HCT116 (cell line): Measurements from ENCODE around the gene GALNT17. TPM values are rescaled to one million over a fixed set of nuclear protein-coding genes. Genes with fewer than 3 reads are reported as not detected.

ENCODE experiments used
- ATAC-seq: fragments of 200-7000 bp; cut with Tn5 transposase; 2 replicates; pipeline ENCODE4 v1.9.1; 2020; ENCODE audit warnings: mild to moderate bottlenecking, moderate library complexity
- BruUV-seq: library from RNA; stranded (reverse); fragments of 400-500 nt; replicated peaks from 2 replicates; lab custom pipeline; 2021; lab: Mats Ljungman, UMichigan
- CTCF ChIA-PET: fragments of 300-600 bp; sonication (Branson Sonifier 250); formaldehyde crosslinking; loops from one replicate; lab custom pipeline; 2021; ENCODE audit warnings: antibody characterized with exemption; lab: Charles Lee
- POLR2A ChIA-PET: fragments of 300-600, 350-600 bp; sonication (Branson Sonifier 250); formaldehyde crosslinking; loops from one replicate; lab custom pipeline; 2021; ENCODE audit warnings: antibody characterized with exemption; lab: Charles Lee
- RAD21 ChIA-PET, 2 experiments: fragments of 300-600 bp; sonication (Branson Sonifier 250); formaldehyde crosslinking; loops; one replicate each; lab custom pipeline; 2023; ENCODE audit warnings: low total read pairs in 2 of 2; ENCODE audit not compliant: uncharacterized antibody in 2 of 2, unreplicated experiment in 2 of 2, low non-redundant PET in 1 of 2; lab: Charles Lee
- DNase-seq: peaks from one replicate; pipeline ENCODE4 v3.0.0-alpha.2; 2010; ENCODE audit warnings: low read depth, low spot score
- H2AFZ ChIP-seq: fragments of 200-600 bp; shearing (Covaris generic), sonication (generic); 2 replicates; pipeline ENCODE4 v1.6.1; 2017; ENCODE audit warnings: low read depth, mixed run types, mixed read lengths, antibody characterized with exemption, low read length; ENCODE audit not compliant: poor library complexity, severe bottlenecking
- H3K27ac ChIP-seq: 2 replicates; pipeline ENCODE4 v1.5.1; 2012; ENCODE audit warnings: low read depth, low read length
- H3K27me3 ChIP-seq: fragments of 200-600 bp; sonication (generic); 2 replicates; pipeline ENCODE4 v1.6.1; 2016; ENCODE audit warnings: mixed run types, low read length, mixed read lengths; ENCODE audit not compliant: insufficient read depth
- H3K36me3 ChIP-seq, 2 experiments: fragments of 200-500 bp in 1 of 2; fragments of 200-600 bp in 1 of 2; sonication (Bioruptor generic) in 1 of 2; sonication (generic) in 1 of 2; 2 replicates each; pipeline versions ENCODE4 v1.5.1 to v1.6.1; 2014 to 2016; ENCODE audit warnings: low read length in 2 of 2, inconsistent platforms in 1 of 2, mixed read lengths in 1 of 2, mixed run types in 1 of 2; ENCODE audit not compliant: insufficient read depth in 2 of 2, control insufficient read depth in 1 of 2
- H3K4me1 ChIP-seq, 2 experiments: fragments of 200-600 bp in 1 of 2; sonication (generic) in 1 of 2; 2 replicates each; pipeline versions ENCODE4 v1.5.1 to v1.6.1; 2012 to 2017; ENCODE audit warnings: low read length in 2 of 2, inconsistent platforms in 1 of 2, mild to moderate bottlenecking in 1 of 2, mixed read lengths in 1 of 2, mixed run types in 1 of 2, moderate library complexity in 1 of 2; ENCODE audit not compliant: insufficient read depth in 2 of 2, control insufficient read depth in 1 of 2
- H3K4me2 ChIP-seq: fragments of 200-600 bp; sonication (generic); 2 replicates; pipeline ENCODE4 v1.6.1; 2017; ENCODE audit warnings: mixed run types, low read length, mixed read lengths
- H3K4me3 ChIP-seq, 2 experiments: fragments of 200-600 bp in 1 of 2; sonication (generic) in 1 of 2; replicated peaks in 1 of 2; 2 replicates each; pipeline ENCODE4 v1.5.1; 2011 to 2016; ENCODE audit warnings: low read length in 2 of 2, control low read depth in 1 of 2, low read depth in 1 of 2, mild to moderate bottlenecking in 1 of 2, mixed read lengths in 1 of 2, mixed run types in 1 of 2
- H3K79me2 ChIP-seq: fragments of 200-600 bp; sonication (generic); 2 replicates; pipeline ENCODE4 v1.6.1; 2017; ENCODE audit warnings: mild to moderate bottlenecking, mixed run types, low read length, moderate library complexity, mixed read lengths; ENCODE audit not compliant: insufficient read depth
- H3K9ac ChIP-seq: fragments of 200-600 bp; sonication (generic); 2 replicates; pipeline ENCODE4 v1.6.1; 2016; ENCODE audit warnings: low read length, mixed read lengths
- H3K9me2 ChIP-seq: fragments of 200-600 bp; sonication (generic), shearing (Covaris generic); 2 replicates; pipeline ENCODE4 v1.6.1; 2017; ENCODE audit warnings: mixed run types, mild to moderate bottlenecking, moderate library complexity; ENCODE audit not compliant: insufficient read depth
- H3K9me3 ChIP-seq, 2 experiments: fragments of 200-500 bp in 1 of 2; fragments of 200-600 bp in 1 of 2; sonication (Bioruptor generic) in 1 of 2; sonication (generic) in 1 of 2; 2 replicates each; pipeline ENCODE4 v1.6.1; 2014 to 2017; ENCODE audit warnings: low read length in 2 of 2, mixed read lengths in 2 of 2, inconsistent platforms in 1 of 2, low read depth in 1 of 2, mild to moderate bottlenecking in 1 of 2, mixed run types in 1 of 2, moderate library complexity in 1 of 2; ENCODE audit not compliant: control insufficient read depth in 1 of 2, insufficient read depth in 1 of 2
- H4K20me1 ChIP-seq: fragments of 200-600 bp; sonication (generic), shearing (Covaris generic); 2 replicates; pipeline ENCODE4 v1.6.1; 2017; ENCODE audit warnings: mixed run types, mild to moderate bottlenecking, moderate library complexity; ENCODE audit not compliant: insufficient read depth
- ATF3 ChIP-seq: IDR thresholded peaks from 2 replicates; pipeline ENCODE4 v1.6.1; 2012
- CTCF ChIP-seq, 3 experiments: fragments of 200-600 bp in 1 of 3; sonication (generic) in 1 of 3; IDR thresholded peaks in 2 of 3; conservative IDR thresholded peaks in 1 of 3; 2 replicates each; pipeline ENCODE4 v1.5.1; 2012 to 2017; ENCODE audit warnings: low read depth in 2 of 3, low read length in 2 of 3, antibody characterized with exemption in 1 of 3, borderline replicate concordance in 1 of 3, control low read depth in 1 of 3, mild to moderate bottlenecking in 1 of 3, mixed read lengths in 1 of 3, mixed run types in 1 of 3, moderate library complexity in 1 of 3; ENCODE audit not compliant: insufficient read depth in 1 of 3
- EZH2phosphoT487 ChIP-seq: fragments of 200-600 bp; IDR thresholded peaks from 2 replicates; pipeline ENCODE4 v1.6.1; 2018; ENCODE audit warnings: antibody characterized with exemption, borderline replicate concordance
- POLR2A ChIP-seq: IDR thresholded peaks from 2 replicates; pipeline ENCODE4 v1.7.0; 2011; ENCODE audit warnings: borderline replicate concordance; ENCODE audit not compliant: insufficient read depth, insufficient read length; ENCODE audit errors: extremely low read depth
- POLR2AphosphoS5 ChIP-seq: IDR thresholded peaks from 2 replicates; pipeline ENCODE4 v1.6.1; 2011; ENCODE audit warnings: mild to moderate bottlenecking, low read depth, low read length, moderate library complexity
- SP1 ChIP-seq: IDR thresholded peaks from 2 replicates; pipeline ENCODE4 v1.6.1; 2012; ENCODE audit warnings: low read depth
- TCF7L2 ChIP-seq: IDR thresholded peaks from 2 replicates; pipeline ENCODE4 v1.7.0; 2011; ENCODE audit warnings: borderline replicate concordance, inconsistent platforms; ENCODE audit not compliant: insufficient read depth, insufficient read length; ENCODE audit errors: extremely low read depth
- ZBTB33 ChIP-seq: IDR thresholded peaks from 2 replicates; pipeline ENCODE4 v1.6.1; 2011; ENCODE audit warnings: mild to moderate bottlenecking, low read length, moderate library complexity; ENCODE audit not compliant: insufficient replicate concordance; ENCODE audit errors: extremely low read depth
- ZFX ChIP-seq: fragments of 450-650 bp; IDR thresholded peaks from 2 replicates; pipeline ENCODE4 v1.6.1; 2017
- intact Hi-C: fragments of 100-400 bp; cut with micrococcal nuclease; formaldehyde crosslinking; loops from 2 replicates; pipeline ENCODE4 v1.10.0; 2022
- total RNA-seq: library from RNA; stranded (reverse); gene quantifications from one replicate; pipeline ENCODE4 v1.2.1, GENCODE V29; 2021; ENCODE audit not compliant: unreplicated experiment

GALNT17 gene
- total RNA-seq, 1 experiment from 2014 or later: not detected

- no peak for TF ChIP-seq SP1
- no peak for TF ChIP-seq ZFX
- no peak for TF ChIP-seq EZH2phosphoT487
- TF ChIP-seq TCF7L2: no peak
- TF ChIP-seq, all 23 proteins: peak for 0
Observed at GRCh38 chr7:71221549-71221948, 89.6 kb downstream of the GALNT17 start (continued).

- H2AFZ ChIP-seq: no peak overlapping the region
- H4K20me1 ChIP-seq: no peaks in the 10 kb centered on the region
- H3K79me2 ChIP-seq: no peaks in the 10 kb centered on the region
- no peaks in the 10 kb centered on the region for H3K4me1 ChIP-seq
- ATAC-seq (no peak), DNase-seq (no peak)
- TF ChIP-seq POLR2AphosphoS5 (no peak), ATF3 (no peak), ZBTB33 (no peak), POLR2A (no peak), EZH2phosphoT487 (no peak), CTCF (IDR thresholded peaks at IDR 0.05 in 2 of 3, conservative IDR thresholded peaks at IDR 0.05 in 1 of 3; ENCODE audit: borderline replicate concordance in 1 of 3, insufficient read depth in 1 of 3, low read depth in 2 of 3, low read length in 2 of 3) (no peak)
- no peak overlapping the region for H3K4me3 ChIP-seq
- intact Hi-C loops: no loop called here
- H3K9me2 ChIP-seq: no peaks in the 10 kb centered on the region
- H3K27me3 ChIP-seq: no peaks in the 10 kb centered on the region
- no peaks in the 10 kb centered on the region for H3K36me3 ChIP-seq
- no peak overlapping the region for H3K27ac ChIP-seq
- ChIA-PET POLR2A (no interaction called here), RAD21 (no interaction called here), CTCF (no interaction called here)
- H3K4me2 ChIP-seq: no peak overlapping the region
- H3K9me3 ChIP-seq: peaks cover 0 to 18% of the 10 kb centered on the region in 2 experiments; a peak in 2 of 4 replicates
- no TSS peak for BruUV-seq
- H3K9ac ChIP-seq: no peak overlapping the region
Observed at GRCh38 chr7:71227126-71227525, 95.2 kb downstream of the GALNT17 start.
